OCI-LY3 (cell line): ENCODE results near the gene SLC25A25.

ENCODE experiments used
- H2AFZ ChIP-seq: fragments of 200-600, 300-600 bp; shearing (Covaris generic); 2 replicates; pipeline ENCODE4 v1.6.0; 2014; ENCODE audit warnings: antibody characterized with exemption, low read depth, low read length
- H3K27ac ChIP-seq: fragments of 200-600, 300-600 bp; sonication (generic); 2 replicates; pipeline ENCODE4 v1.5.1; 2014; ENCODE audit warnings: mild to moderate bottlenecking, low read length, moderate library complexity, mixed read lengths
- H3K27me3 ChIP-seq: fragments of 200-600, 300-600 bp; sonication (generic); 2 replicates; pipeline ENCODE4 v1.6.1; 2014; ENCODE audit warnings: low read depth, low read length, mixed read lengths
- H3K36me3 ChIP-seq: fragments of 200-600, 300-600 bp; sonication (generic); replicated peaks from 2 replicates; pipeline ENCODE3; 2014; ENCODE audit warnings: low read depth, low read length, mixed read lengths
- H3K4me1 ChIP-seq: fragments of 300-600, 200-600 bp; sonication (generic); 2 replicates; pipeline ENCODE4 v1.6.1; 2014; ENCODE audit warnings: low read length, mixed read lengths
- H3K4me2 ChIP-seq: fragments of 200-600, 300-600 bp; sonication (generic); 2 replicates; pipeline ENCODE4 v1.6.1; 2014; ENCODE audit warnings: low read length, mixed read lengths
- H3K4me3 ChIP-seq: fragments of 300-600, 200-600 bp; sonication (generic); 2 replicates; pipeline ENCODE4 v1.5.1; 2014; ENCODE audit warnings: antibody characterized with exemption, mild to moderate bottlenecking, low read length, moderate library complexity
- H3K79me2 ChIP-seq: fragments of 300-600, 200-600 bp; shearing (Covaris generic); 2 replicates; pipeline ENCODE4 v1.6.1; 2014; ENCODE audit warnings: mild to moderate bottlenecking, low read length, mixed read lengths
- H3K9ac ChIP-seq: fragments of 300-600, 200-600 bp; shearing (Covaris generic); 2 replicates; pipeline ENCODE4 v1.6.0; 2014; ENCODE audit warnings: mild to moderate bottlenecking, low read length, moderate library complexity
- H3K9me3 ChIP-seq: fragments of 200-600, 300-600 bp; shearing (Covaris generic); 2 replicates; pipeline ENCODE4 v1.6.1; 2014; ENCODE audit warnings: low read length, mixed read lengths; ENCODE audit not compliant: insufficient read depth
- H4K20me1 ChIP-seq: fragments of 200-600, 300-600 bp; sonication (generic); 2 replicates; pipeline ENCODE4 v1.6.1; 2016; ENCODE audit warnings: low read length, mixed read lengths; ENCODE audit not compliant: insufficient read depth
- EZH2phosphoT487 ChIP-seq: fragments of 200-600 bp; shearing (Covaris generic); IDR thresholded peaks from 2 replicates; pipeline ENCODE4 v1.6.1; 2018; ENCODE audit warnings: antibody characterized with exemption, mixed run types, low read depth
- TF ChIP-seq, protein P1 (sequence below): fragments of 200-600, 300-600 bp; sonication (generic); IDR thresholded peaks from 2 replicates; pipeline ENCODE4 v1.5.1; 2014; ENCODE audit warnings: antibody characterized with exemption, low read length, low read depth

SLC25A25 gene

DNA sequence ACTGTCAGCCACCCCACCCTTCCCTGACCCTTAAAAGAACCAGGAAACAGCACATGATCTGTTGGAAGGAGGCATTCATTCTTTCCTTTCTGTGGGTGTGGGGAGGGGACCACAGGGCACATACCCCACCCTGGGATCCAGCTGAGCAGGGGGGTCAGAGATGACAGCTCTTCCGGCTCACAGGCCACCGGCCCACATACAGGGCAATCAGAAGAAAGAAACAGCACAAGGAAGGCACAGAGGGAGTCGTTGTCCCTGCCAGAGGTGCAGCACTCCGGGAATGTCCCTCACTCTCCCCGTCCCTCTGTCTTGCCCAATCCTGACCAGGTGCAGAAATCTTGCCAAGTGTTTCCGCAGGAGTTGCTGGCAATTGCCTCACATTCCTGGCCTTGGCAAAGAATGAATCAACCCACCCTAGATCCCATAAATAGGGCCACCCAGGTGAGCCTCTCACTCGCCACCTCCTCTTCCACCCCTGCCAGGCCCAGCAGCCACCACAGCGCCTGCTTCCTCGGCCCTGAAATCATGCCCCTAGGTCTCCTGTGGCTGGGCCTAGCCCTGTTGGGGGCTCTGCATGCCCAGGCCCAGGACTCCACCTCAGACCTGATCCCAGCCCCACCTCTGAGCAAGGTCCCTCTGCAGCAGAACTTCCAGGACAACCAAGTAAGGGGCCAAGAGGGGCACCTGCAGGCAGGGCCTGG, 81.1 kb downstream of the SLC25A25 start, which contains the start of gene LCN2:
Gene LCN2, plus strand, starts transcription at position 453 of the 701 bp plus-strand sequence. Its CDS starts 73 bp downstream, at position 526.
- Histone ChIP-seq H3K4me1 (peaks cover 5% of the 10 kb centered on the region; the same call in 1 of the 2 replicates), H4K20me1 (no peaks in the 10 kb centered on the region), H3K79me2 (no peaks in the 10 kb centered on the region), H3K4me2 (no peak within 1 kb of the TSS), H3K4me3 (no peak within 1 kb of the TSS), H3K27ac (no peak within 1 kb of the TSS), H3K27me3 (no peaks in the 10 kb centered on the region), H2AFZ (no peak within 1 kb of the TSS), H3K36me3 (no peaks in the 10 kb centered on the region), H3K9ac (no peak within 1 kb of the TSS), H3K9me3 (no peaks in the 10 kb centered on the region)
- TF ChIP-seq EZH2phosphoT487, result no peak

DNA sequence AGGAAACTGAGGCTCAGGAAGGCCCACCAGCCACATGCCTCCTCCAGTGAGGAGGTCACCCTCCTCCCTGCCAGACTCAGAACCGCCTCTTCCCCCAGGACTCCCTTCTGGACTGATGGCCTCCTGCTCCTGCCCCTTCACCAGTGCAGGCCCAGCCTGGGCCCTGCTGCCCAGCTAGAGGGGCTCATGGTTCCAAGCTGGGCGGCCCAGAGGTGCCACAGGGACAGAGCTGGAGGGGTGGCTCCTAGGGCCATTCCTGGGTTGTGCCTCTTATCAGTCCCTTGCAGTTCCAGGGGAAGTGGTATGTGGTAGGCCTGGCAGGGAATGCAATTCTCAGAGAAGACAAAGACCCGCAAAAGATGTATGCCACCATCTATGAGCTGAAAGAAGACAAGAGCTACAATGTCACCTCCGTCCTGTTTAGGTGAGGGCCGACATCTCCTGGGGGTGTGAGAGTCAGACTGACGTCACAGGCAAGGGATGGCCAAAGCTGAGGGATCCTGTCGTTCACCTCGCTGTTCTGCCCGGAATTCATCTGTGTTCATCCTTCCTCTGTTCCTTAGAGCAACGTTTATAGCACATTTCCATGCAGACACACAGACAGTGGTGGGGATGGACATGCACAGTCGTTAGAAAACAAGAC, 82.0 kb downstream of the SLC25A25 start:
- H4K20me1 ChIP-seq, result no peaks in the 10 kb centered on the region
- no peaks in the 10 kb centered on the region for H3K27me3 ChIP-seq
- TF ChIP-seq, protein P1, sequence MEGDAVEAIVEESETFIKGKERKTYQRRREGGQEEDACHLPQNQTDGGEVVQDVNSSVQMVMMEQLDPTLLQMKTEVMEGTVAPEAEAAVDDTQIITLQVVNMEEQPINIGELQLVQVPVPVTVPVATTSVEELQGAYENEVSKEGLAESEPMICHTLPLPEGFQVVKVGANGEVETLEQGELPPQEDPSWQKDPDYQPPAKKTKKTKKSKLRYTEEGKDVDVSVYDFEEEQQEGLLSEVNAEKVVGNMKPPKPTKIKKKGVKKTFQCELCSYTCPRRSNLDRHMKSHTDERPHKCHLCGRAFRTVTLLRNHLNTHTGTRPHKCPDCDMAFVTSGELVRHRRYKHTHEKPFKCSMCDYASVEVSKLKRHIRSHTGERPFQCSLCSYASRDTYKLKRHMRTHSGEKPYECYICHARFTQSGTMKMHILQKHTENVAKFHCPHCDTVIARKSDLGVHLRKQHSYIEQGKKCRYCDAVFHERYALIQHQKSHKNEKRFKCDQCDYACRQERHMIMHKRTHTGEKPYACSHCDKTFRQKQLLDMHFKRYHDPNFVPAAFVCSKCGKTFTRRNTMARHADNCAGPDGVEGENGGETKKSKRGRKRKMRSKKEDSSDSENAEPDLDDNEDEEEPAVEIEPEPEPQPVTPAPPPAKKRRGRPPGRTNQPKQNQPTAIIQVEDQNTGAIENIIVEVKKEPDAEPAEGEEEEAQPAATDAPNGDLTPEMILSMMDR, result no peak
- TF ChIP-seq EZH2phosphoT487, result no peak
- H3K4me1 ChIP-seq, result peaks cover 5% of the 10 kb centered on the region; the same call in 1 of the 2 replicates
- H3K36me3 ChIP-seq, result no peaks in the 10 kb centered on the region
- H3K79me2 ChIP-seq, result no peaks in the 10 kb centered on the region
- no peaks in the 10 kb centered on the region for H3K9me3 ChIP-seq
- no peak overlapping the region for H3K9ac ChIP-seq
- no peak overlapping the region for H2AFZ ChIP-seq
- no peak overlapping the region for H3K4me2 ChIP-seq
- no peak overlapping the region for H3K27ac ChIP-seq
- no peak overlapping the region for H3K4me3 ChIP-seq

DNA sequence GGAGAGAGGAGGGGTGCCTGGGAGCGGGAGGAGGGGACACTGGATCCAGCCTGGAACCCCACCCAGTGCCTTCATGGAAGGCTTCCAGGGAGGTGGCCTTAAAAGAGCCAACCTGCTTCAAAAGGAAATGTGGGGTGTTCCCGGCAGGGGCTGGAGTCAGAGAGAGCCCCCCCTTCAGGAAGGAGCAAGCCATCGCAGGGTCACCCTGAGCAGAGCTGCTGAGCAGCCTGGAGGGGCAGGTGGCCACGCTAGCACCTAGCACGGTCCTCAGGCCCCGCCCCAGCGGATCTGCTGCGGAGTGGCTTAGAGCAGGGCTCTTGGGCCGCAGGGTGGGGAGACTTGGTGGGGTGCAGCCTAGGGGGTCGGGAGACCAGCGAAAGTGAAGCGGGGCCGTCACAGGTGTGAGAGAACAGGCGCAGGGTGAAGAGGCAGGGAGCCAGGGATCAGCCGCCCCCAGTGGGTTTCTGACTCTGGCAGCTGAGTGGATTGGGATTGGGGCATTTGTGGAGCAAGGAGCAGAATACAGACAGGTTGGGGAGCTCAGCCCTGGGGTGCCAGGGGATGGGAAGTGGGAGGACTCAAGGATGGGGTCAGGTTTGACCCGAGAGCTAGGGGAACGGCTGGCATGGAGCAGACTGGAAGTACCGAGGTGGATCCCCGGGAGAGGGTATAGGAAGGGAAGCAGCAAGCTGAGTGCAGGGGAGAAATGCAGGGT, 82.7 kb downstream of the SLC25A25 start:
- H3K36me3 ChIP-seq, result no peaks in the 10 kb centered on the region
- H4K20me1 ChIP-seq, result no peaks in the 10 kb centered on the region
- TF ChIP-seq, protein P1, result no peak; the same call in 1 of the 2 replicates
- no peak for TF ChIP-seq EZH2phosphoT487
- no peaks in the 10 kb centered on the region for H3K79me2 ChIP-seq
- H3K4me3 ChIP-seq, result no peak overlapping the region
- peaks cover 5% of the 10 kb centered on the region; the same call in 1 of the 2 replicates for H3K4me1 ChIP-seq
- no peak overlapping the region for H2AFZ ChIP-seq
- no peak overlapping the region for H3K9ac ChIP-seq
- H3K27me3 ChIP-seq, result no peaks in the 10 kb centered on the region
- H3K4me2 ChIP-seq, result no peak overlapping the region
- H3K27ac ChIP-seq, result no peak overlapping the region
- H3K9me3 ChIP-seq, result no peaks in the 10 kb centered on the region

DNA sequence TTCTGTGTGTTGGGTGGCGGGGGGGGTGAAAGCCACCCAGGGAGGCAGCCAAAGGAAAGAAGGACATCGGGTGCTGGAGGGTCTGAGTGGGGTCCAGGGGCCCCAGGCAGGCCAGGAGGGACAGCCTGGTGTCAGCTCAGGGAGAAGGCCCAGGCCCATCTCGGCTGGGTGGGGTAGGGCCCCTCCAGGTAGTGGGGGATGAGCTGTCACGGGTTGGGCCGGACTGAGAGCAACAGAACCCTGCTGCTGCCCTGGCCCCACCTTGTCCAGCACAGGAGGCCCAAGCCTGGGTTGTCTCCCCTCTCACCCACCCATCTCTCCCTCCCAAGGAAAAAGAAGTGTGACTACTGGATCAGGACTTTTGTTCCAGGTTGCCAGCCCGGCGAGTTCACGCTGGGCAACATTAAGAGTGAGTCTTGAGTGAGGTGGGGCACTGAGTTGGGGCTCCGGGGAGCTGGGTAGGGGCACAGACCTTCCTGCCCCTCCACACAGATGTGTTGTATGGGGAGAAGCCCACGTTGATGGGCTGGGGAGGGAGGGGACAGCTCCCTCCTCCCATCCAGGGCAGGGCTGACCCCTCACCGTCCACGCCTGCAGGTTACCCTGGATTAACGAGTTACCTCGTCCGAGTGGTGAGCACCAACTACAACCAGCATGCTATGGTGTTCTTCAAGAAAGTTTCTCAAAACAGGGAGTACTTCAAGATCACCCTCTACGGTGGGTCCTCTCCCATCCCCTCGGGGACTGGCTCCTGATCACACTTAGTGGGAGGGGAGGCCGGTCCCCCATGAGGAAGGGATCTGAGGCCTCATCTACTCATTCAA, 83.5 kb downstream of the SLC25A25 start:
- Histone ChIP-seq H3K4me2 (no peak overlapping the region), H3K9ac (no peak overlapping the region), H2AFZ (no peak overlapping the region), H3K4me1 (peaks cover 5% of the 10 kb centered on the region; the same call in 1 of the 2 replicates), H3K27me3 (no peaks in the 10 kb centered on the region), H3K36me3 (no peaks in the 10 kb centered on the region), H4K20me1 (no peaks in the 10 kb centered on the region), H3K79me2 (no peaks in the 10 kb centered on the region), H3K4me3 (no peak overlapping the region), H3K9me3 (no peaks in the 10 kb centered on the region), H3K27ac (no peak overlapping the region)
- TF ChIP-seq, protein P1, result no peak
- no peak for TF ChIP-seq EZH2phosphoT487
